Measurements from ENCODE around the gene SLCO1B1. TPM values are rescaled to one million over a fixed set of nuclear protein-coding genes. Genes with fewer than 3 reads are reported as not detected.

The SLCO1B1 gene
- total and polyA plus RNA-seq, 2 donors (not counting 1 experiment from before 2014, with no cell fraction given): not detected

DNA sequence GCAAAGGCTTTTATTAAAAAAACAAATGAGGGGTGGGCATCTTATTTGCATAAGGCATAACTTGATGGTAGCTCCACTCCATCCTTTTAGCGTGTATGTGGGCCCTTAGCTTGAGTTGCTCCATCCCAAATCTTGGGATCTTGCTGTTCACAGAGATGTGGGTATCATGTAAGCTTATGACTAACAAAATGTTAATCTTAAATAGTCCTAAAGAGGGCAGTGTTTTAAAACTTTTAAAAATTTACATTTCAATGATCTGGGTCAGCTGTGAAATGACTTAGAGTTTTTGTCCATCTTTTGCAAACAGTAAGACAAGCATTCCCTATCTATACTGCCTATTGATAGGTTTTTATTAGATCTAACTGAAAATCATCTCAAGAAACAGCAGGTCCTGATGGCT, 117.7 kb downstream of the SLCO1B1 start:
- Histone ChIP-seq H3K4me3 (replicated peaks in 1 of 4; ENCODE audit: control extremely low read depth in 1 of 4, insufficient read depth in 1 of 4, low read depth in 3 of 4, low read length in 4 of 4) (no peak overlapping the region), H3K9ac (ENCODE audit: insufficient read depth, low read length) (no peak overlapping the region), H3K79me2 (ENCODE audit: control insufficient read depth, insufficient read depth, low read length) (no peaks in the 10 kb centered on the region), H3K36me3 (ENCODE audit: control insufficient read depth, insufficient read depth, low read length) (no peaks in the 10 kb centered on the region), H3K9me3 (ENCODE audit: control insufficient read depth, insufficient read depth, low read depth, low read length) (no peaks in the 10 kb centered on the region), H3K4me2 (ENCODE audit: extremely low read depth, insufficient read depth, low read length) (no peak overlapping the region), H3K27ac (ENCODE audit: insufficient read depth, low read length) (no peak overlapping the region), H2AFZ (ENCODE audit: low read length) (no peak overlapping the region), H3K27me3 (ENCODE audit: control insufficient read depth, insufficient read depth, low read length) (no peaks in the 10 kb centered on the region), H4K20me1 (ENCODE audit: control insufficient read depth, extremely low read depth, insufficient read depth, low read length) (no peaks in the 10 kb centered on the region), H3K4me1 (ENCODE audit: control insufficient read depth, extremely low read depth, insufficient read depth, low read length) (no peaks in the 10 kb centered on the region)
- peak; percentile 4 to 14 for DNase-seq (ENCODE audit: low read depth in 2 of 2)
- no peak for TF ChIP-seq EZH2 (IDR thresholded peaks at IDR 0.05; ENCODE audit: low read length, missing control alignments)
- TF ChIP-seq, protein P1, sequence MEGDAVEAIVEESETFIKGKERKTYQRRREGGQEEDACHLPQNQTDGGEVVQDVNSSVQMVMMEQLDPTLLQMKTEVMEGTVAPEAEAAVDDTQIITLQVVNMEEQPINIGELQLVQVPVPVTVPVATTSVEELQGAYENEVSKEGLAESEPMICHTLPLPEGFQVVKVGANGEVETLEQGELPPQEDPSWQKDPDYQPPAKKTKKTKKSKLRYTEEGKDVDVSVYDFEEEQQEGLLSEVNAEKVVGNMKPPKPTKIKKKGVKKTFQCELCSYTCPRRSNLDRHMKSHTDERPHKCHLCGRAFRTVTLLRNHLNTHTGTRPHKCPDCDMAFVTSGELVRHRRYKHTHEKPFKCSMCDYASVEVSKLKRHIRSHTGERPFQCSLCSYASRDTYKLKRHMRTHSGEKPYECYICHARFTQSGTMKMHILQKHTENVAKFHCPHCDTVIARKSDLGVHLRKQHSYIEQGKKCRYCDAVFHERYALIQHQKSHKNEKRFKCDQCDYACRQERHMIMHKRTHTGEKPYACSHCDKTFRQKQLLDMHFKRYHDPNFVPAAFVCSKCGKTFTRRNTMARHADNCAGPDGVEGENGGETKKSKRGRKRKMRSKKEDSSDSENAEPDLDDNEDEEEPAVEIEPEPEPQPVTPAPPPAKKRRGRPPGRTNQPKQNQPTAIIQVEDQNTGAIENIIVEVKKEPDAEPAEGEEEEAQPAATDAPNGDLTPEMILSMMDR (conservative IDR thresholded peaks at IDR 0.05 in 1 of 2, IDR thresholded peaks at IDR 0.05 in 1 of 2; ENCODE audit: low read depth in 1 of 2, low read length in 2 of 2): no peak

DNA sequence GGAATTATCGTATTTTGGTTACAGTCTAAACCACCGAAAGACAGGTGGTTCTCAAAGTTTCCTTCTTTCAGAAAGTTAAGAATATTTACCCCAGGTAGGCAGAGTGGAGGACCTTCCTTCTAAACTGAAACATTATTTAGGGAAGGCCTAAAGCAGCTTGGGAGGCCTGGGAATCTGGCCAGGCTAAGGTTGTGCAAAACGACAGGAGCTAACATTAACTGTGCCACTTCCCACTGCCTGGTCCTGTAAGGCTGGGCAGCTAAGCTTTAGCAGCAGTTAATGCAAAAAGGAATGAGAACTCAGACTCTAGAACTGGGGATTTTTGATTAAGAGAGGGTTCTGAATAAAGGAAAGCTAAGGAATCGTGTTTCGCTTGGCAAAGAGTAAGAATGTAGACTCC, 121.1 kb downstream of the SLCO1B1 start:
- H3K4me3 ChIP-seq (replicated peaks in 1 of 4; ENCODE audit: control extremely low read depth in 1 of 4, insufficient read depth in 1 of 4, low read depth in 3 of 4, low read length in 4 of 4): no peak overlapping the region
- no peak for TF ChIP-seq EZH2 (IDR thresholded peaks at IDR 0.05; ENCODE audit: low read length, missing control alignments)
- TF ChIP-seq, protein P1 (conservative IDR thresholded peaks at IDR 0.05 in 1 of 2, IDR thresholded peaks at IDR 0.05 in 1 of 2; ENCODE audit: low read depth in 1 of 2, low read length in 2 of 2): no peak
- H3K4me2 ChIP-seq (ENCODE audit: extremely low read depth, insufficient read depth, low read length): no peak overlapping the region
- H3K4me1 ChIP-seq (ENCODE audit: control insufficient read depth, extremely low read depth, insufficient read depth, low read length): no peaks in the 10 kb centered on the region
- no peaks in the 10 kb centered on the region for H3K27me3 ChIP-seq (ENCODE audit: control insufficient read depth, insufficient read depth, low read length)
- H3K36me3 ChIP-seq (ENCODE audit: control insufficient read depth, insufficient read depth, low read length): no peaks in the 10 kb centered on the region
- H4K20me1 ChIP-seq (ENCODE audit: control insufficient read depth, extremely low read depth, insufficient read depth, low read length): no peaks in the 10 kb centered on the region
- no peak overlapping the region for H2AFZ ChIP-seq (ENCODE audit: low read length)
- H3K79me2 ChIP-seq (ENCODE audit: control insufficient read depth, insufficient read depth, low read length): no peaks in the 10 kb centered on the region
- no peaks in the 10 kb centered on the region for H3K9me3 ChIP-seq (ENCODE audit: control insufficient read depth, insufficient read depth, low read depth, low read length)
- no peak overlapping the region for H3K27ac ChIP-seq (ENCODE audit: insufficient read depth, low read length)
- no peak overlapping the region for H3K9ac ChIP-seq (ENCODE audit: insufficient read depth, low read length)
- DNase-seq (ENCODE audit: low read depth in 2 of 2): no peak

GRCh38 chr12:21257172-21257571, 126.2 kb downstream of the SLCO1B1 start:
- H2AFZ ChIP-seq (ENCODE audit: low read length): no peak overlapping the region
- H3K79me2 ChIP-seq (ENCODE audit: control insufficient read depth, insufficient read depth, low read length): no peaks in the 10 kb centered on the region
- H3K9ac ChIP-seq (ENCODE audit: insufficient read depth, low read length): no peak overlapping the region
- no peak for TF ChIP-seq EZH2 (IDR thresholded peaks at IDR 0.05; ENCODE audit: low read length, missing control alignments)
- TF ChIP-seq, protein P1 (conservative IDR thresholded peaks at IDR 0.05 in 1 of 2, IDR thresholded peaks at IDR 0.05 in 1 of 2; ENCODE audit: low read depth in 1 of 2, low read length in 2 of 2): no peak
- no peak overlapping the region for H3K4me2 ChIP-seq (ENCODE audit: extremely low read depth, insufficient read depth, low read length)
- DNase-seq (ENCODE audit: low read depth in 2 of 2): no peak
- no peaks in the 10 kb centered on the region for H3K9me3 ChIP-seq (ENCODE audit: control insufficient read depth, insufficient read depth, low read depth, low read length)
- H3K4me3 ChIP-seq (replicated peaks in 1 of 4; ENCODE audit: control extremely low read depth in 1 of 4, insufficient read depth in 1 of 4, low read depth in 3 of 4, low read length in 4 of 4): no peak overlapping the region
- no peak overlapping the region for H3K27ac ChIP-seq (ENCODE audit: insufficient read depth, low read length)
- no peaks in the 10 kb centered on the region for H3K4me1 ChIP-seq (ENCODE audit: control insufficient read depth, extremely low read depth, insufficient read depth, low read length)
- no peaks in the 10 kb centered on the region for H3K36me3 ChIP-seq (ENCODE audit: control insufficient read depth, insufficient read depth, low read length)
- no peaks in the 10 kb centered on the region for H3K27me3 ChIP-seq (ENCODE audit: control insufficient read depth, insufficient read depth, low read length)
- H4K20me1 ChIP-seq (ENCODE audit: control insufficient read depth, extremely low read depth, insufficient read depth, low read length): no peaks in the 10 kb centered on the region
